Sciatic nerve (tissue), 2 donors: Measurements from ENCODE around the gene KCTD13. TPM values are rescaled to one million over a fixed set of nuclear protein-coding genes. Genes with fewer than 3 reads are reported as not detected.
"Not testable (repeated sequence)": the region's sequence is repeated elsewhere in the genome, so short reads cannot be mapped to it uniquely, and the experiment has no call there.

Experiments used
- ATAC-seq: fragments of 200-7000 bp; cut with Tn5 transposase; one replicate; pipeline ENCODE4 v1.9.1; 2020; ENCODE audit warnings: mild to moderate bottlenecking, moderate library complexity
- DNase-seq: peaks from one replicate; pipeline ENCODE4 v3.0.0-alpha.2; 2020; ENCODE audit warnings: low spot score
- intact Hi-C: fragments of 100-400 bp; cut with DNase I; formaldehyde crosslinking; loops from one replicate; pipeline ENCODE4 v1.14.2; 2022
- total RNA-seq: library from RNA; stranded (reverse); fragmentation: NEBNext Ultra II Directional; extraction: Animal tissue kit (Norgen Biotek cat#: 25700); gene quantifications from one replicate; pipeline ENCODE4 v1.2.1, GENCODE V29; 2021
- donor health status: DM: no; HTN: no; CAD: no.
- donor health status: DM: no; HTN: no; CAD: no.

The KCTD13 gene
- total RNA-seq, 1 donor from 2014 or later = 30.4 TPM

DNA sequence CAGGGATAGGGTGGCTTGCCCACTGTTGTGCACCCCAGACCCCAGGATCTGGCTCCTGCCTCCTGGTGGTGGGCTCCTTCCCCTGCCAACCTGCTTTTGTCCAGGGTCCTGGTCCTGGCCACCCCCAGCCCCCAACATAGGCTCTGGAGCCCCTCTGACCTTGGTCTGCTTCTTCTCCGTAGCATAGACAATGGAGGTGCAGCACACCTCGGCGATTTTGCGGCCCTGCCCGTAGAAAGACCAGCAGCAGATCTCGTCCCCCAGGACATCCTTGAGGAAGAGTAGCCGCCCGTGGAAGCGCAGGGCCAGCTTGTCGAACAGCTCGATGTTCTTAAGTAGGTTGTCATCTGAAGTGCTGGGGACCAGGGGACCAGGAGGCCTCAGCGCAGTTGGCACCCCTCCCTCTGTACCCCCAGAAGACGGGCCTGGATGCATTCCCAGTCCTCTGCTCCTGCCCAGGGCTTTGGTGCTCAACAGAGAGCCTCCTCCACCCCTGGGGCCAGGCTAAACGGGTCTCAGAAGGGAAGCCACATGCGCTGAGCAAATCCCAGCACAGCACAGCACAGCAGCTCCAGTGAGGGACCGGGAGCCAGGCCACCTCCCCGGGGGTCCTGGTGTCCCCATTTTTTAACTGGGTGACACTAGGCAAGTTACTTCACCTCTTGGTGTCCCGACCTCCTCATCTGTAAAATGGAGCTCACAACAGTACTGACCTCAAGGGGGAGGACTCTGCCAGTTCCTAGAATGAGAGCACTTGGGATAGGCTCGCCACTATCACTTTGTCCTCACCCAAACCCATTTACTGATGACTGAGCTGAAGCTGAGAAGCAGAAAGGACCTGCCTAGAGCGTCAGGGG, 15.0 kb downstream of the KCTD13 start:
- intact Hi-C loops = no loop called here
- DNase-seq = no peak
- ATAC-seq = no peak

DNA sequence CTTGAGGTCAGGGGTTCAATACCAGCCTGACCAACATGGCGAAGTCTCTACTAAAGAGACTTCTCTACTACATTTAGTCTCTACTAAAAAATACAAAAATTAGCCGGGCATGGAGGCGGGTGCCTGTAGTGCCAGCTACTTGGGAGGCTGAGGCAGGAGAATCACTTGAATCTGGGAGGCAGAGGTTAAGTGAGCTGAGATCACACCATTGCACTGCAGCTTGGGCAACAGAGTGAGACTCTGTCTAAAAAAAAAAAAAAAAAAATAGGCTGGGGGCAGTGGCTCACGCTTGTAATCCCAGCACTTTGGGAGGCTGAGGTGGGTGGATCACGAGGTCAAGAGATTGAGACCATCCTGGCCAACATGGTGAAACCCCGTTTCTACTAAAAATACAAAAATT, 16.2 kb downstream of the KCTD13 start:
- intact Hi-C loops = loop anchor here (10.0 kb wide), 1 partner anchor 55 kb away; no protein-coding TSS in a partner anchor
- DNase-seq, ATAC-seq: not testable (repeated sequence)

DNA sequence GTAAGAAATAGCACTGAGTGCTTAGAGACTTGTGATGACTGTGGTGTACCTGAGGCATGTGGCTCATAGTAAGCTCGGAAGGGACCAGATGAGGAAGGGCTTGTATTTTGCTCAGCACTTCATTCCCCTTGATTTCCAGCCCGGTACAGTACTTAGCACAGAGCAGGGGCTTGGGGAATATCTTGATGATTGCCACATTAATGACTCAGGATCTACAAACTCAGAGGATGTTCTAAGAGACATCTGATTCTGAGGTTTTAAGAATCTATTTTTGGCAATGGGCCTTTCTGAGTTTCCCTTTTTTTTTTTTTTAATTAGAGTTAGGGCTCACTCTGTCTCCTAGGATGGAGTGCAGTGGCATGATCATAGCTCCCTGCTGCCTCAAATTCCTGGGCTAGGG, 16.6 kb downstream of the KCTD13 start:
- intact Hi-C loops = loop anchor here (10.0 kb wide), 1 partner anchor 55 kb away; no protein-coding TSS in a partner anchor
- DNase-seq (no peak), ATAC-seq (no peak)

DNA sequence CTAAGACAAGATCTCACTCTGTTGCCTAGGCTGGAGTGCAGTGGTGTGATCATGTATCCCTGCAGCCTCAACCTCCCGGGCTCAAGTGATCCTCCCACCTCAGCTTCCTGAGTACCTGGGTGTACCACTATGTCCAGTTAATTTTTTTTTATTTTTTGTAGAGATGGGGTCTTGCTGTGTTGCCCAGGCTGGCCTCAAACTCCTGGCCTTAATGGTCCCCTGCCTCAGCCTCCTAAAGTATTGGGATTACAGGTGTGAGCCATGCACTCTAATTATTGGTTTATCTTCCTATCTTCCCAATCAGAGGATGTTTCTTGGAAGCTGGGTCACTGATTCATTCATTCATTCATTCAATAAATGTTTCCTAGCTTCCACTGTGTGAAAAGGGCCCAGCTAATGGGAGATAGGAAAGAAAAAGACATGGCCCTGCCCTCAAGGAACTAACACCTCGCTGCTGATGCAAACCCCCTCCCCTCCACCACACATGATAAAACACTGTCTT, 17.3 kb downstream of the KCTD13 start:
- intact Hi-C loops = loop anchor here (10.0 kb wide), 1 partner anchor 54 kb away; no protein-coding TSS in a partner anchor

DNA sequence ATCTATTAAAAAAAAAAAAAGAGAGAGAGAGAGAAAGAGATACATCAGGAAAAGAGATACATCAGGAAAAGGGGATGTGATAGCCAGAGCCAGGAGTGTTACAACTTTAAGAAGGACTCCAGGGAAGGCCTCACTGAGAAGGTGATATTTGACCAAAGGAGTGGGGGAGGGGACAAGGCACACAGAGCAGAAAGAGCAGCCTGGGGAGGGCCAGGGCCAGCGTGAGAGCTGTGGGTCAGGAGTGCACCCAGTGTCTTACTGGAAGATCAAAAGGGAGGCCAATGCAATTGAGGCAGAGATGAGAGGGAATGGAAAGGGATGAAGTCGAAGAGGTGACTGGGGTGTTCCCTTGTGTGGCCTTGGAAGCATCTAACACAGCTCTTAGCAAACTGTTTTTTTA, 18.1 kb downstream of the KCTD13 start:
- ATAC-seq (no peak), DNase-seq (no peak)
- intact Hi-C loops = loop anchor here (10.0 kb wide), 1 partner anchor 53 kb away; no protein-coding TSS in a partner anchor

More for the DNA sequence above, 17.3 kb downstream of the KCTD13 start:
- ATAC-seq (no peak), DNase-seq (no peak)

DNA sequence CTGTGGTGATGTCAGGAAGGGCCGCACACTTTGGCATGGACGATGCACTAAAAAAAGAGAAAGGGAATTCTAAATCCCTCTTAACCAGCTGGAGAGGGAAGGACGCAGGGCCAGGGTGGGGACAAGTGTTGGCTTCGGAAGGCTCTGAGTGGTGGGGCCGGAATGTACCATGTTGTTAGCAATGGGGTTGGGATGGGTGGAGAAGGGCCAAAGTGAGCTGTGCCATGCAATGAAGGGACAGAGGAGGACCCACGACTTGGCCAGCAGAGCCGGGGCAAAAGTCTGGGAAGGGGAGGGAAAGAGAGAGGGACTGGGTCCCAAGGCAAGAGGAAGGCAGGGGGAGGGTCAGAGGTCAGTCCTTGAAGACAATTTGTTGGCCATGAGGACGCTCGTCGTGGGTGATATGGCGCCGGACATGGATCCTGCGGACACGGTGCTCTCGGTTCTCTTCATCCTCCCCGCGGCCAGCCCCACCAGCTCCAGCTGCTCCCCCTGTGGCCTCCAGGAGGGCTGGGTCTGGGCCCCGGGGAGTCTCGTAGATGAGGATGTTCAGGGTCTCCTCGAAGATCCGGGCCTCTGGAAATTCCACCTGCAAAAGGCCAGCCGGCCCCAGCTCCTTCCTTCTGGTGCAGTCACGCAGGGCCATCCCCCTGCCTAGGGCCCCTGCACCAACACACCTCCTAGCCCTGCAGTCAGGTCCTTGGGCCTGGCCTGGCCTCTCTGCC, 19.3 kb downstream of the KCTD13 start:
- ATAC-seq (no peak), DNase-seq (no peak)
- intact Hi-C loops = loop anchor here (10.0 kb wide), 1 partner anchor 52 kb away; no protein-coding TSS in a partner anchor

DNA sequence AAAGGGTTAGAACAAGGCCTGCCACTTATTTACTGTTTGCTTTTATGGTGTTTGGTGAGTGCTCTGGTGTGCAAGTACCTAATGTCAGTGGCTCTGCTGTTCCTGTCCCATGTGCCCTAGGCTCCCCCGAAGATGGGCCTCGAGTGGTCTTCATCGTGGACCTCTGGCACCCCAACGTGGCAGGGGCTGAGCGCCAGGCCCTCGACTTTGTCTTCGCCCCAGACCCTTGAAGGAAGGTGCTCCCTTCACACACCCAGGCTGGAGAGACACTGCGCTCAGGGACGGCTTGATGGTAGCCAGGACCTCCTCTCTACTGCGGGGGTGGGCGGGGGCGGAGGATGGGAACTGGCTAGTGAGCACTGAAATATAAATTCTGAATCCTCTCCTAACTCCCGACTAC, 20.4 kb downstream of the KCTD13 start:
- intact Hi-C loops = loop anchor here (10.0 kb wide), 1 partner anchor 51 kb away; no protein-coding TSS in a partner anchor
- no peak for DNase-seq
- no peak for ATAC-seq

DNA sequence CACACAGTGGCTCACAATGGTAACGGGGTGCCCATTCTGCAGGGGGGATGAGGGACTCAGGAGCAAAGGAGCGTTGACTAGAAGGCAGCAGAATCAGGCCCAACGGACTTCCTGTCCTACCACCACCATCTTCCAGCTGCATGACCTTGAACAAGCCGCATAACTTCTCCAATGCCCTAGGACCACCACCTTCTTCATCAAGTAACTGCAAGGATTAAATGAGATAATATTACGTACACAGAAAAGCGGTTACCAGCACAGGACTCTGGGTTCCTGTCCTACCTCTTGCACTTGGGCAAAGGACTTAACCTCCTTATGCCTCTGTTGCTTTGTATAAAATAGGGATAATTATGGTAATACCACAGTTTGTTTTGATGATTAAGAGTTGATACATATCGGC, 21.1 kb downstream of the KCTD13 start:
- intact Hi-C loops = loop anchor here (10.0 kb wide), 1 partner anchor 50 kb away; no protein-coding TSS in a partner anchor
- DNase-seq = no peak
- ATAC-seq = no peak

DNA sequence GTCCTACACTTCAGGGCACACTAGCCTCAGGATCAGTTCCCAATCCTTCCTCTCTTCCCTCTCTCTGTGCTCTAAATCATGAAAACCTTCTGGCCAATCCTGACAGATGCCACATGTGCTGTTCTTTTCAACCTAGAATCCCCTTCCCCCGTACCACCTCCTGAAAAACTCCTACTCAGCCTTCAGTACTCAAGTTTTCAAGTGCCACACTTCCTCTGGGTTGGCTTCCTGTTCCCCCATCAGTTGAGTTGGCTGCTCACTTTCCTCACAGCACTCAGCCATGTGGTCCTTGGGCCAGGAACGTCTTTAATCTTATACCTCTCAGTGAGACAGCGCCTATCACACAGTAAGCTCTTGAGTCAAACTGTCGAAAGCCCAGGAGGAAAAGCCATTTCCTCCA, 22.4 kb downstream of the KCTD13 start:
- intact Hi-C loops = loop anchor here (10.0 kb wide), 1 partner anchor 49 kb away; no protein-coding TSS in a partner anchor
- DNase-seq = no peak
- no peak for ATAC-seq

DNA sequence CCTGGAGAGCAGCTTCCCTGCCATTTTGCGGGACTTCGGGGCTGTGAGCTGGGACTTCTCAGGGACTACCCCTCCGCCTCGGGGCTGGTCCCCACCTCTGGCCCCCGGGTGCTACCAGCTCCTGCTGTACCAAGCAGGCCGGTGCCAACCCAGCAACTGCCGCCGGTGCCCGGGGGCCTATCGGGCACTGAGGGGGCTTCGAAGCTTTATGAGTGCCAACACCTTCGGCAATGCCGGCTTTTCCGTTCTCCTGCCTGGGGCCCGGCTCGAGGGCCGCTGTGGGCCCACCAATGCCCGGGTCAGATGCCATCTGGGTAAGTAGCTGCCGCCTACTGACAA, 24.4 kb downstream of the KCTD13 start:
- intact Hi-C loops = loop anchor here (10.0 kb wide), 1 partner anchor 47 kb away; no protein-coding TSS in a partner anchor
- DNase-seq = no peak

DNA sequence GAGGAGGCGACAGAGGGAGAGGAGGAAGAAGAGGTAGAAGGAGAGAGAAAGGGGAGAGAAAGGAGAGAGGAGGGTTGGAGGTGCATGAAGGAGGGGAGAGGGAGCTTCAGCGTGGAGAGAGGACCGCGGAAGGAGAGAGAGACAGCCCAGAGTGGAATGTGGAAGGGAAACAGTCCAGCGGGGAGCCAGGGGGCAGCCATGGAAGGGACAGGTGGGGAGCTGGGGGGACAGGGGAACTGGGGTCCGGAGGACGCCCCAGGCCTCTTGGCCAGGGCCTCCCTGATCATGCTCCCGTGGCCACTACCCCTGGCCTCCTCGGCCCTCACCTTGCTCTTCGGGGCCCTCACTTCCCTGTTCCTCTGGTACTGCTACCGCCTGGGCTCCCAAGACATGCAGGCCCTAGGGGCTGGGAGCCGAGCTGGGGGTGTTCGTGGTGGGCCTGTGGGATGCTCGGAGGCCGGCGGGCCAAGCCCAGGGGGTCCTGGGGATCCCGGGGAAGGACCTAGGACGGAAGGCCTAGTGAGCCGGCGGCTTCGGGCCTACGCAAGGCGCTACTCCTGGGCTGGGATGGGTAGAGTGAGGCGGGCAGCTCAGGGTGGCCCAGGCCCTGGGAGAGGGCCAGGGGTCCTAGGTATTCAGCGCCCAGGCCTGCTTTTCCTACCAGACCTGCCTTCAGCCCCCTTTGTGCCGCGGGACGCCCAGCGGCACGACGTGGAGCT, 25.0 kb downstream of the KCTD13 start:
- peak; percentile 5 for ATAC-seq
- no peak for DNase-seq
- intact Hi-C loops = loop anchor here (10.0 kb wide), 1 partner anchor 46 kb away; no protein-coding TSS in a partner anchor

More for the DNA sequence above, 24.4 kb downstream of the KCTD13 start:
- ATAC-seq = no peak

DNA sequence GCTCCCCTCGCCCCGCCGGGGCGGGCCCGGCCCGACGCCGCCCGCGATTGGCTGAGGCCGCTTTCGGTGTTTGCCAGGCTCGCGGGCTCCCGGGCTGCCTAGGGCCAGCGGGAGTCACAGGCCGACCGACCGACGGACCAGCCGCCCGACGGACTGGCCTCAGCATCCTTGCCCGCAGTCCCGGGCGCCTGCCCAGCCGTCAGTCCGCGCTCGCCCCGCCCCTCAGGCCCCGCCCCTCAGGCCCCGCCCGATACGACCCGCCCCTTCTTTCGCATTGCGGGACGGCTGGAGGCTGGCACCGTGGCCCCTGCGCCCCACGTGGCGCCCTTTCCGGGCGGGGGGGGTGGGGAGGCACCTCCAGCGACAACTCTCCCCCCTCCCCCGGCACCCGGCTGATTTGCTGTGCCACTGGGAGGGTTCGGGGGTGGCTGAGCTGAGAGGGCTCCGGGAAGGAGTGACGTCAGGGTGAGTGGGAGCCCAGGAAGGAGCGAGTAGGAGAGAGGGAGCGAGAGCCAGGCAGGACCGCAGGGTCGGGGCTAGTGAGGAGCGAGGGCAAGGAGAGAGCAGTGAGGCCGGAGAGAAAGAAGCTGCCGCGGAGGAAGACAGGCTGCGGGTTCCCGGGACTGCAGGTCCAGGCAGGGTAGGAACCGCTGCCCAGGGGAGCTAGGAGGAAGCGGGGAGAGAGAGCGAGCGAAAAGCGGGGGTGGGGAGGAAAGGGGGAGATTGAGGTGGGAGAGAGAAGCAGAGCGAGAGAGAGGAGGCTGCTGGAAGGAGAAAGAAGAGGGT, 25.7 kb downstream of the KCTD13 start, which contains the start of gene ASPHD1:
ASPHD1 (plus strand) TSS at position 387 of the 786 bp plus-strand sequence. CDS start 484 bp downstream, outside the sequence.
- ATAC-seq (peak; percentile 83), DNase-seq (peak; percentile 81)
- intact Hi-C loops = loop anchor here (10.0 kb wide), 1 partner anchor 45 kb away; no protein-coding TSS in a partner anchor

DNA sequence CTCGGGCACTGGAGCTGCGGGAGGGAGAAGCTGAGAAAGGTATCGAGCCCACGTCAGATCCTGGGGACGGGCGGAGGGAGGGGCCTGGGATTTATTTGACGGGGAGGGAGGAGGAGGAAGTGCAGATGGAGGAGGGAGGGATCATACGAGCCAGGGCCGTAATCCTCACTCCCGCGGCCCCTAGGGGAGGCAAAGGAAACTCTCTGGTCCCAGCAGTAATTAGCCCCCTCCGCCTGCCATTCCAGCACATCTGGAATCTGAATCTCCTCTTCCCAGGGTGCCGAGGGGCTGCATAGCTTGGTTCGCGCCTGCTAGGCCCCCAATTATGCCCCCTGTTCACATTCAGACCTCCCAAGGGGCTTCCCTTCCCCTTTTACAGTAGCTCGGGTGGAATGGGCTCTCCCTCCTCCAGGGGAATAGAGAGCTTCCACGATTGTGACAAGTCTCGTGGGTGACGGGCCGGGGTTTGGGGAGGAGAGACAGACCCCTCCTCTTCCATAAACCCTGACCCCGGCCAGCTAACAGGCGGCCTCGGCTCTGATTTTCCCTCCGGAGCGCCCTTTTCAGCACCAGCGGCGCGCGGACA, 26.4 kb downstream of the KCTD13 start, which contains the start of gene SEZ6L2:
SEZ6L2 (minus strand) TSS at position 35 of the 586 bp plus-strand sequence. CDS start 531 bp downstream, outside the sequence.
- DNase-seq (peak; percentile 88), ATAC-seq (peak; percentile 31)
- intact Hi-C loops = loop anchor here (10.0 kb wide), 1 partner anchor 45 kb away; no protein-coding TSS in a partner anchor

DNA sequence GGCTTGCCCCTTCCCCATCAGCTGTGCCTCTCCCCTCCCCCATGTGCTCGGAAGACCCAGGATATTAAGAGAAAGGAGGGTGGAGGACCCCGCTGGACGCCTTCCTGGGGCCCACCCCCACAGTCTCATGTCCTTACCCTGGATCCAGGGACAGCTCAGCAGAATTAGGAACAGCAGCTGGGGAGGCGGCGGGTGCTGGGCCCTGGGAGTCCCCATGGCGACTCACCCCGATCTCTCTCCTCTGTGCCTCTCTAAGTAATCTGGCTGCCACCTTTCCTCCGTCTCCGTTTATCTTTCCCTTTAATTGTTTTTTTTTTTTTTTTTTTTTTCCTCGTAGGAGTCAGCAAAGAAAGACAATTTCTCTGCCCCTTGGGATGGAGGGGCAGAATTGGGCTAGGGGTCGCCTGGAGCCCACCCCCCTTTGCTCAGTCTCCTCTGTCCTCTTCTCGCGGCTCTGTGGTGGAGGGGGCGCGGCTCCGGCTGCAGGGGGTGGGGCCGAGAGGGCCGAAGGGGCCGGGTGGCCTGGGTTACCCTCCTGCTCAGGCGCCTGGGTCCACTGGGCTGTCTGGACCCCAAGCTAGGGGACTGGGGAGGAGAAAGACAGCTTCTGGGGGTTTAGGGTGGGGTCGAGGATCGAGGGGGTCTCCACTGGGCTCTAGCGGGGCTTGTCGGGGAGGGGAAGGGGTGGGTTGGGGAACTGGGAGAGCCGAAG, 27.1 kb downstream of the KCTD13 start:
- DNase-seq = no peak
- ATAC-seq = no peak
- intact Hi-C loops = no loop called here

DNA sequence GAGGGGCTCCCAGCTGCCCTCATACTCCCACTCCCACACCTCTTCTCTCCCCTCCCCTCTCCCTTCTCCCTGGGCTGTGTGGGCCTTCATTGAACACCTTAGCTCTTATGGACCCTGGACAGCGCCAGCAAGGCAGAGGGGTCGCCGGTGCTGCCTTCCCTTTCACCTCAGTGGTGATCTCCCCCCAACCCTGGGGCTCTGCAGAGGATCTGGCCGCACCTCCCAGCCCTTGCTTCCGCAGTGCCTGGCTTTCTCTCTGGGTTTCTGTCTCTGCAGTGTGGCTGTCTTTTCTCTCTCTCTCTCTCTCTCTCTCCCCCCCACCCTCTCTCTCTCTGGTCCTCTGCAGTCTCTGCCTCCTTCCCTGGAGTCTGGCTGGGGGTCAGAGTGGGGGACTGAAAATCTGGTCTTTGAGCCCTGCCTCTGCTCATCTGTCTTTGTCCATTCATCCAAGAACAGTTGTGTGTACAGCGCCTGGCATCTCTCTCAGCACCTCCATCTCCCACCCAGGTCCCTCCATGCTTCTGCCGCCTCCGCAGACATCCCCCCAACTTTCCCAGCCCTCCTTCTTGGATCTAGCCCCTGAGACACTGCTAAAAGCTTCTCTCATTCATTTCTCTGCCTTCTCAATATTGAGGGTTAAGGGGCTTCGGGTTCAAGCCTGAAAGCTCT, 27.8 kb downstream of the KCTD13 start:
- intact Hi-C loops = no loop called here
- ATAC-seq (no peak), DNase-seq (no peak)

DNA sequence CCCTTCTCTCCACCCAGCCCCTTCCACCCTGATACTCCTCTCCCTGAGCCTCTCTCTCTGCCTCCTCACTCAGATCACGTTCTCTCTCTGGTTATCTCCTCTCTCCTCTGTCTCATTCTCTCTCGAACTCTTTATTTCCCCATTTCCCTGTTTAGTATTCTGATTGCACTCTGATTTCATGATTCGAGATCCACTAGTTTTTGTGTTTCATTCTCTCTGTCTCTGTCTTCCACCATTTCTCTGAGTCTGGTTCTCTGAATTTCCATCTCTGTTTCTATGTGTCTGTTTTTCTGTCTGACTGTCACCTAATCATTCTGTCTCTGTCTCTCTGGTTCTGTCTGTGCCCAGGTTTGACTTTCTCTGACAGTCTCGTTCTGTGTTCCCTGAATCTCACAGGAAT, 28.7 kb downstream of the KCTD13 start:
- ATAC-seq (no peak), DNase-seq (no peak)
- intact Hi-C loops = no loop called here
